ENCODE data around the gene GAB2.
"Not testable (repeated sequence)": the region's sequence is repeated elsewhere in the genome, so short reads cannot be mapped to it uniquely, and the experiment has no call there.

The GAB2 gene

GRCh38 chr11:78223320-78223954 is 194.2 kb downstream of the GAB2 start:
- H3K4me3 ChIP-seq (ENCODE audit: low read depth, low read length) = no peak overlapping the region

GRCh38 chr11:78222726-78223125 is 194.9 kb downstream of the GAB2 start:
- not testable (repeated sequence) for H3K4me3 ChIP-seq (ENCODE audit: low read depth, low read length)

GRCh38 chr11:78221396-78222315 is 196.0 kb downstream of the GAB2 start:
- H3K4me3 ChIP-seq (ENCODE audit: low read depth, low read length) = no peak overlapping the region

DNA sequence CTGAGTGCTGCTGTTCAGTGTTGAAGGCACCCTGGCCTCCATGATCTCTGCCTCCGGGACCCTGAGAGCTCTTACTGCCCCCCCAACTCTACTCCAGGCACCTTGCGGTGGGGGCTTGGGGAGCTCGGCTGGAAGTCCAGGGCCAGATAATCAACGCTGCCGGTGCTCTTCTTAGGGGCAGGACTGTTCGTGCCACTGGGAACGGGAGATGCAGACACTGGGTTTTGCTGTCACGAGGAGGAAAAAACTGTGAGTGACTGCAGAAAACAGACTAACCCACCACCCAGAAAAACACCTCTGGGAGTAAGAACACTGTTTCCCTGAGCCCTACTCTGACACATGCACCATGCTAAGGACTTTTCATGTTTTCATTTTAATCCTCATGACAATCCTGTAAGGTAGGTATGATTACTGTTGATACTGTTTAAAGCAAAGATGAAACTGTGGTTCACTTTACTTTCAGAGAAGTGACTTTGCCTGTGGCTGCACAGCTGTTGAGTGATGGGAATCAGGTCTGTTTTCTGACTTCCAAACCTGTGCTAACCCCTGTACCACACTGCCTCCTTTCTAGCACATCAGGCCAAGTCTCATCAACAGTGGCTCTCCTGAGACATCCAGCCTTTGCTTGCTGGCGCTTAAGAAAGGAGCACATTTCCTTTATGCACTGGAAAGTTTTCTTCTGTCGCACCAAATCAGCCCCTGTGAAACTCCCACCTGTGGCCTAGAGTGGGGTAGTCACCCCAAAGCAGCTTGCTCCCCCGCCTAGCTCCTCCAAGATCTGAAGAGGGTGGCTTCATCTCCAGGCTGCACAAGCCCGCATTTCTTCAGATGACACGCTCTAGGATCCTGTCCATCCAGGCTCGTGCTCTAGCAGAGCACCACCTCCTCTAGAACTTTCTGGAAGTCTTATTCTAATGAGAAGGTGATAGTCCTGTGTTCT is 197.1 kb downstream of the GAB2 start:
- H3K4me3 ChIP-seq (ENCODE audit: low read depth, low read length) = no peak overlapping the region

DNA sequence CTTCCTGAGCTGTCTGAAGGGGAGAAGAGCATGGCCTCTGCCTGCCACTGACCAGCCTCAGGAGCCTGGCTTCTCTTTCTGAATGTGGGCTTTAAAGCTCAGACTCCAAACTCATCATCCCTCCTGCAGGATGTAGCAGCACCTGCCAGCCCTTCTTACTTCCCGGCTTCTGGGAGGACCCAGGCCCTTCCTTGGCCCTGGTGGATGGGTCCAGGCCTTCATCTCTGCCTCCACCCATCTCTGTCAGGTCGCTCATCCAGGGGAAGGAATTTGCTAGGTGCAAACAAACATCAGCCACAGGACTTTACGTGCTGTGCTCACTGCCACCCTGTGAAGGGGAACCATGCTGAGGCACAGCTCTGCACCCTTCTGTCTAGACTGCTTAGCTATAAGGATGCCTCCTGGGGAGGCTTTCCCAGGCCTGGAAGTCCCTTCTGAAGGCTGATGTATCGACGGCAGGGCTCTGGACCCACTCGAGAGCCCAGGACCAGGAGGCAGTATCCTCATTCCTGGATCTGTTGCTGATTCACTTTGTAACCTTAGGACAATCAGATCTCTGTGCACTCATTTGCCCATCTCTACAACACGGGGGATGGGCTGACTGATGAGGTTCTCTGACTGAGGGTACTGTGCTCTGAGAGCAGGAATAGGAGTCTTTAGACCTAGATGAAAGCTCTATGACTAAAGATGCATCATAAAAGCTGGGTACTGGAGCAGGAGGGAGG is 198.0 kb downstream of the GAB2 start:
- no peak overlapping the region for H3K4me3 ChIP-seq (ENCODE audit: low read depth, low read length)

- H3K4me3 ChIP-seq (ENCODE audit: low read depth, low read length) = no peak overlapping the region
Measured at GRCh38 chr11:78218707-78219492, 198.7 kb downstream of the GAB2 start.

DNA sequence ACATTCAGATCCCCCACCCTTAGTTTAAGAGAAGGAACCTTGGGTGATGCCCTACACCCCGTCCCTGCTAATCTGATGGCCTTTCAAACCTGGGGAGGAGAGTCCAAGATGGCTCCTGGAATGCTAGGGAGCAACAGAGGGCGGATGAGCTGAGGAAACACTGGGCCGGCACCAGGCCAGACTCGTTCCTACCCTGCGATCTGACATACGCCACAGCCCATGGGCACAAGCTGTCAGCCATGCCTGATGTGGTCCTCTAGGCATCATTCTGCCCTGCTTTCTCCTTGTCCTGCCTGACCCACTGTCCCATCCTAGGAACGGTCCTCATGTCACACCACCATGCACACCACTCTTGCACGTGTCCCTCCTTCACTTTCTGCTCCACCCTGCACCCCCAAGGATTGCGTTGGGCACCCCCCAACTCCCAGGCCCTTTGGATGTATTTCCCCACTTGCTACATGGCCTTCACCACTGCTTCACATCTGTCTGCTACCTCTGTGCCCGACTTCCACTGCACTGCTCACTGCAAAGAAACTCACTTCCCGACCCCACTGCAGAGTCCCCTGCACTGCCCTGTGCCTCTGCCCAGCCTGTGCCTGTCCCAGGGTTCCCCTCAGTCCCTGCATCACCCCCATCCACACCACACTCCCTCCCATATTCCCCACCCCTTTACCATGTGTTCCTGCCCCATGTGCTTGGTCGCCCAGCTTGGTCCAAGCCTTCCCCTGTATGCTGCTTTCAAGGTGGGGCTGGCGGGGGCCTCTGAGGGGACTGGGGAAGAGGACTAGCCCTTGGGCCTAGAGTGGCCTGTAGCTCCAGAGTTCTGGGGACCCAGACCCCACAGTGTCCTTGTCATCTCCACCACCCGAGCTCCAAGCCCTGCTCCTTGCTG is 199.7 kb downstream of the GAB2 start:
- H3K4me3 ChIP-seq (ENCODE audit: low read depth, low read length) = no peak overlapping the region

DNA sequence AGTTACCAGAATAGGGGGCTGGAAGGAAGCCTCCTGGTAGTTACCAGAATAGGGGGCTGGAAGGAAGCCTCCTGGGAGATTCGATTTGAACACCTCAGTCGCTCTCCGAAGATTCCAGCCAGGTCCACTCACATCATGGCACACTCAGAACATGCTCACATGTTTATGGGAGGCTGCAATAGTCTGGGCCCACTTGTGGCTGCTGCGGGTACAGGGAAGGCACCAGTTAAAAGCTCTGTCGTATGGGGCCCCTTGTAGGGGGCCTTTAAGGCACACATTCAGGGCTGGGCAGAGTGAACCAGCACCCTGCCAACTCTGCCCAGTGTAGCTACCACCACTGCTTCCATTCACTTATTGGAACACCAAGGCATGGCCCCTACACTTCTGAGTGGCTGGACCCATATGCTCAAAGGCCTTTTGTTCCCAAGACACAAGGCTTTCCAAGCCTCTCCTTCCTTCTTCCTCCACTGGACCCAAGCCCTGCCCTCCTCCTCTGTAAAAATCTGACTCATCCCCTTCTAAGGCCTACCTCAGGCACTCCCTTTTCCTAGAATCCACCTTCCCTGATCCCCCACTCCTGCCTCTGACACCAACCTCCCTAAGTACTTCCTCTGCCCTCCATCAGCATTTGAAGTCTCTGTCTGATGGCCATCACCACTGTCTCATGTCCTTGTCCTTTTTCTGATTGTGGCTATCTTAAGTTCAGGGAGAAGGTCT is 200.9 kb downstream of the GAB2 start:
- no peak overlapping the region for H3K4me3 ChIP-seq (ENCODE audit: low read depth, low read length)

GRCh38 chr11:78216021-78216420 is 201.6 kb downstream of the GAB2 start:
- H3K4me3 ChIP-seq (ENCODE audit: low read depth, low read length) = no peak overlapping the region

- H3K4me3 ChIP-seq (ENCODE audit: low read depth, low read length) = no peak overlapping the region
Measured at GRCh38 chr11:78214331-78215194, 203.1 kb downstream of the GAB2 start.

GRCh38 chr11:78213526-78214330 is 203.9 kb downstream of the GAB2 start:
- H3K4me3 ChIP-seq (ENCODE audit: low read depth, low read length) = no peak overlapping the region

DNA sequence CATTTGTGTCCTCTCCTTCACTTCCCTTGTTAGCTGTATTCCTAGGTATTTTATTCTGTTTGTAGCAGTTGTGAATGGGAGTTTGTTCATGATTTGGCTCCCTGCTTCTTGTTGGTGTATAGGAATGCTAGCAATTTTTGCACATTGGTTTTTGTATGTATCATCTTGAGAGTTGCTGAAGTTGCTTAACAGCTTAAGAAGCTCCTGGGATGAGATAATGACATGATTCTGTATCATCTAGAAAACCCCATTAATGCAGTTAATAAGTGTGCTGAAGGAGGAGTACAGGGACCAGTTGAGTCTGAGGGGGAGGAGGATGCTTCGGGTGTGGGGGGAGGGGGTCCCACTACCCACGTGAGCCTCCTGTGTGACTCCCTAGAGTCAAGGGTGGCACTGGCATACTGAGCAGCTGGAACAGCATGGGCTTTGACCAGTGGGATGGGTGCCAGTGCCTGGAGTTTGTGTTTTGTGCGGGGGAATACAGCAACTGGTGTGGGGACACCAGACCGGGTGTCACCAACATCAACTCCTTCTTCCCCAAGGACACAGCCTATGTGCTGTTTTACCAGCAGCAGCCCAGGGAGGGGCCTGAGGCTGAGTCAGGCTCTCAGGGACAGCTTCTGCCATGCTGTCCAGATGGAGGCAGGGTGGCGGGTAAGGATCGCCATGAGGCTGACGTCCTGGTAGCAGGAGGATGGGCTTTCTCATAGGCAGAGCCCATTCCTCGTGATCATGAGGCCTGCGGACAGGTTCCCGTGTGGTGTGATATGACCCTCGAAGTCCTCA is 204.8 kb downstream of the GAB2 start:
- H3K4me3 ChIP-seq (ENCODE audit: low read depth, low read length) = no peak overlapping the region

- H3K4me3 ChIP-seq (ENCODE audit: low read depth, low read length) = no peak overlapping the region
Measured at GRCh38 chr11:78211565-78211964, 206.1 kb downstream of the GAB2 start.

DNA sequence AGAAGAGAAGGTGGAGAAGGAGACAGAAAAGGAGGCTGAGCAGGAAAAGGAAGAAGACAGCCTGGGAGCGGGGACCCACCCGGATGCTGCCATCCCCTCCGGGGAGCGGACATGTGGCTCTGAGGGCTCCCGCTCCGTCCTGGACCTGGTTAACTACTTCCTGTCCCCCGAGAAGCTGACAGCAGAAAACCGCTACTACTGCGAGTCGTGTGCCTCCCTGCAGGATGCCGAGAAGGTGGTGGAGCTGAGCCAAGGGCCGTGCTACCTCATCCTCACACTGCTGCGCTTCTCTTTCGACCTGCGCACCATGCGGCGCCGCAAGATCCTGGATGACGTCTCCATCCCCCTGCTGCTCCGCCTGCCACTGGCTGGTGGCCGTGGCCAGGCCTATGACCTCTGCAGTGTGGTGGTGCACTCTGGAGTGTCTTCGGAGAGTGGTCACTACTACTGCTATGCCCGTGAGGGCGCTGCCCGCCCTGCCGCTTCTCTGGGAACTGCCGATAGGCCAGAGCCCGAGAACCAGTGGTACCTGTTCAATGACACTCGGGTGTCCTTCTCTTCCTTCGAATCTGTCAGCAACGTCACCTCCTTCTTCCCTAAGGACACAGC is 207.5 kb downstream of the GAB2 start:
- no peak overlapping the region for H3K4me3 ChIP-seq (ENCODE audit: low read depth, low read length)

GRCh38 chr11:78209478-78209877 is 208.1 kb downstream of the GAB2 start:
- no peak overlapping the region for H3K4me3 ChIP-seq (ENCODE audit: low read depth, low read length)

All from iPS-11a (cell line).